ENCODE data around the gene ACVRL1.

The ACVRL1 gene

GRCh38 chr12:51904951-51905470 lies 2.3 kb upstream of the ACVRL1 start:
- Histone ChIP-seq H3K4me2 (ENCODE audit: low read length) (no peak overlapping the region), H4K5ac (ENCODE audit: low read length) (no peak overlapping the region), H2BK120ac (ENCODE audit: low read depth, low read length) (peak overlapping the region; percentile 16), H3K36me3 (ENCODE audit: control insufficient read depth, insufficient read depth, low read length) (no peaks in the 10 kb centered on the region), H2AK5ac (ENCODE audit: low read length) (no peak overlapping the region), H3K56ac (ENCODE audit: low read length) (peak overlapping the region; percentile 62), H3K79me1 (ENCODE audit: low read length) (no peaks in the 10 kb centered on the region), H2BK5ac (ENCODE audit: low read length) (no peak overlapping the region), H2BK15ac (replicated peaks; ENCODE audit: low read depth) (no peak overlapping the region), H4K8ac (ENCODE audit: low read depth, low read length) (no peak overlapping the region), H3K4me3 (ENCODE audit: low read length) (no peak overlapping the region), H3K18ac (ENCODE audit: low read length) (no peak overlapping the region), H3K23ac (ENCODE audit: low read length) (no peak overlapping the region), H3K27ac (ENCODE audit: low read depth, low read length) (no peak overlapping the region), H3K79me2 (ENCODE audit: control insufficient read depth, insufficient read depth, low read length) (no peaks in the 10 kb centered on the region), H3K9ac (ENCODE audit: low read length) (no peak overlapping the region), H3K4ac (ENCODE audit: low read depth, low read length) (no peak overlapping the region), H3K27me3 (ENCODE audit: insufficient read depth, low read length, poor library complexity) (no peaks in the 10 kb centered on the region), H3K4me1 (ENCODE audit: control insufficient read depth, low read depth, low read length) (peaks cover 13% of the 10 kb centered on the region)
- DNase-seq = no peak

DNA sequence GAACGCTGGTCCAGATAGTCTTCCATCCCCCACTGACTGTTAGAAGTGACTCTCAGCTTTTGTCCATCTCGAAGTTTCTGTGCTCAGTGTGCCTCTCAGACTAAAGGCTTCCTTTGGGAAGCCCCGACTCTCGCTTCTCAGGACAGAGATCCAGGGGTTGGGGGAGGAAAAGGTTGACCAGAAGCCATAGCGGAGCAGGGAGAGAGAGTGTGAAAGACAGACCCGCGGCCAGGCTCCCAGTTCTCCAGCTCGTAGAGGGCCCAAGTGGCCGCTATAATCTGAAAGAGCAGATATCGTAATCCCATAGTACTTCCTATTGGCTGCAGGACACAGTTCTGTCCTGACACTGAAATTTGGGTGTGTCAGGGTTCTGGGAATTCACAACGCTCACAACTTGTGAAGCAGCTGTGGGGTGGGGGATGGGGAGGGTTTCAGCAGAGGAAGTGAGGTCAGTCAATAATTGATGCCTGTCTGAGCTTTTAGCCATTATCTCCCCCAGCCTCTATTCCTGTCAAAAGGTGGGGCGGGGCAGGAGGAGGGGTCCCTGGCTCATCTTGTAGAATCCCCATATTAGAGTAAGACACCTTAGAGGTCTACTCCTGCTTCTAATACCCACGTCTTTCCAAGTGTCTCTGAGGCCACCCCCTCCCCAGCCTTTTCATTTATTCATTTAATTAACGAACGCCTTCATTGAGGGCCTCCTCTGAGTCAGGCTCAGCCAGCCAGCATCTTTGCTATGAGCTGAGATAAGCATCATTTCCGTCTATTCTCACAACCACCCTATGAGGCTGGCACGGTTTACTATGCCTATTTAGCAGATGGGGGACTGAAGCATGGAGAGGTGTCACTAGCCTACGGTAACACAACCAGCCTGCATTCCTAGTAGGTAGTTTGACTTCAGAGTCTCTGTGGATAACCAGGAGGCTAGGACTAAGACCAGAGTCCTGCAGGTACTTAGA lies 1.6 kb upstream of the ACVRL1 start:
- no peak overlapping the region for H2BK15ac ChIP-seq (replicated peaks; ENCODE audit: low read depth)
- H3K18ac ChIP-seq (ENCODE audit: low read length) = no peak overlapping the region
- no peak overlapping the region for H4K8ac ChIP-seq (ENCODE audit: low read depth, low read length)
- no peak overlapping the region for H3K27ac ChIP-seq (ENCODE audit: low read depth, low read length)
- H2BK5ac ChIP-seq (ENCODE audit: low read length) = no peak overlapping the region
- H3K4ac ChIP-seq (ENCODE audit: low read depth, low read length) = no peak overlapping the region
- no peak overlapping the region for H3K4me2 ChIP-seq (ENCODE audit: low read length)
- H2BK120ac ChIP-seq (ENCODE audit: low read depth, low read length) = no peak overlapping the region
- H3K23ac ChIP-seq (ENCODE audit: low read length) = no peak overlapping the region
- H3K36me3 ChIP-seq (ENCODE audit: control insufficient read depth, insufficient read depth, low read length) = no peaks in the 10 kb centered on the region
- WGBS (ENCODE audit: extremely low coverage, insufficient coverage, low lambda C conversion rate) = no CpG with 5 or more reads among the region's 18 CpGs
- no peak overlapping the region for H3K4me3 ChIP-seq (ENCODE audit: low read length)
- no peaks in the 10 kb centered on the region for H3K79me2 ChIP-seq (ENCODE audit: control insufficient read depth, insufficient read depth, low read length)
- H3K4me1 ChIP-seq (ENCODE audit: control insufficient read depth, low read depth, low read length) = peaks cover 13% of the 10 kb centered on the region
- peak overlapping the region; percentile 62 for H3K56ac ChIP-seq (ENCODE audit: low read length)
- peak overlapping the region; percentile 3 for H2AK5ac ChIP-seq (ENCODE audit: low read length)
- no peaks in the 10 kb centered on the region for H3K79me1 ChIP-seq (ENCODE audit: low read length)
- no peaks in the 10 kb centered on the region for H3K27me3 ChIP-seq (ENCODE audit: insufficient read depth, low read length, poor library complexity)
- H3K9ac ChIP-seq (ENCODE audit: low read length) = no peak overlapping the region
- no peak overlapping the region for H4K5ac ChIP-seq (ENCODE audit: low read length)
- peak; percentile 90 for DNase-seq

DNA sequence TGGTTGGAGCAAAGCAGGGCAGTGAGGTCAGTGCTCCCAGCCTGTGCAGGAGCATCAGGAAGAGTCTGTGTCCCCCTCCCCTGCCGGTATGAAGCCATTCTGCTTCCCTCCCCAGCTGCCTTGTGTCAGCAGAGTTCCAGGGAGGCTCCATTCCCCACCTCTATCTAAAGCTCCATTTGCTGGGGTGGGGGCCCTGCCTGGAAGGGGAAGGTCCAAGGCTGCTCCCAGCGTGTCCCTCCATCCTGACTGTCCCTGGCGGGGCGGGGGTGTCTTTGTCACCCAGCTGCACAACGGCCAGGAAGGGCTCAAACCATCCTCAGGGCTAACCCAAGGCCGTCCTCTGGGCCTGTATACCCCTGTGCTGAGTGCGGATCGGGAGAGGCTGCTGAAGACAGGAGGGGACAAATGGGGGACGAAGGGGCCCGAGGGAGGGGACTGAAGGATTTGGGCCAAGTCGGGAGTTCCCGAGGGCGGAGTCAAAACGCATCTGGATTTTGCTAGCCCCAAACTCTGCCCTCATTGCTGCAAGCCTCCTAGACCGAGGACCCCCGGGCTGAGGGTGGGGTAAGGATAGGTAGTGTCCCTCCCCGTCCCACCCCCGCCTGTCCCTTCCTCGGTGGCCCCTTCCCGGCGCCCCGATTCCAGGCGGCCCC lies 748 bp upstream of the ACVRL1 start:
- Histone ChIP-seq H3K4ac (ENCODE audit: low read depth, low read length) (peak overlapping the region; percentile 44), H3K56ac (ENCODE audit: low read length) (peak overlapping the region; percentile 60), H2AK5ac (ENCODE audit: low read length) (no peak overlapping the region), H2BK120ac (ENCODE audit: low read depth, low read length) (no peak overlapping the region), H3K4me2 (ENCODE audit: low read length) (no peak overlapping the region), H3K36me3 (ENCODE audit: control insufficient read depth, insufficient read depth, low read length) (no peaks in the 10 kb centered on the region), H2BK5ac (ENCODE audit: low read length) (no peak overlapping the region), H3K79me1 (ENCODE audit: low read length) (no peaks in the 10 kb centered on the region), H3K27ac (ENCODE audit: low read depth, low read length) (no peak overlapping the region), H3K9ac (ENCODE audit: low read length) (no peak overlapping the region), H3K4me1 (ENCODE audit: control insufficient read depth, low read depth, low read length) (peaks cover 13% of the 10 kb centered on the region), H3K23ac (ENCODE audit: low read length) (no peak overlapping the region), H3K4me3 (ENCODE audit: low read length) (no peak overlapping the region), H4K5ac (ENCODE audit: low read length) (no peak overlapping the region), H3K18ac (ENCODE audit: low read length) (peak overlapping the region; percentile 16), H2BK15ac (replicated peaks; ENCODE audit: low read depth) (no peak overlapping the region), H3K79me2 (ENCODE audit: control insufficient read depth, insufficient read depth, low read length) (no peaks in the 10 kb centered on the region), H3K27me3 (ENCODE audit: insufficient read depth, low read length, poor library complexity) (no peaks in the 10 kb centered on the region), H4K8ac (ENCODE audit: low read depth, low read length) (no peak overlapping the region)
- WGBS (ENCODE audit: extremely low coverage, insufficient coverage, low lambda C conversion rate) = no CpG with 5 or more reads among the region's 23 CpGs
- no peak for DNase-seq

GRCh38 chr12:51907856-51908425 lies 637 bp downstream of the ACVRL1 start:
- Histone ChIP-seq H3K79me2 (ENCODE audit: control insufficient read depth, insufficient read depth, low read length) (no peaks in the 10 kb centered on the region), H3K4me3 (ENCODE audit: low read length) (no peak overlapping the region), H3K36me3 (ENCODE audit: control insufficient read depth, insufficient read depth, low read length) (no peaks in the 10 kb centered on the region), H2BK120ac (ENCODE audit: low read depth, low read length) (no peak overlapping the region), H2BK5ac (ENCODE audit: low read length) (no peak overlapping the region), H3K79me1 (ENCODE audit: low read length) (no peaks in the 10 kb centered on the region), H3K4me2 (ENCODE audit: low read length) (peak overlapping the region; percentile 29), H3K27ac (ENCODE audit: low read depth, low read length) (no peak overlapping the region), H3K18ac (ENCODE audit: low read length) (no peak overlapping the region), H4K8ac (ENCODE audit: low read depth, low read length) (no peak overlapping the region), H3K56ac (ENCODE audit: low read length) (no peak overlapping the region), H2AK5ac (ENCODE audit: low read length) (no peak overlapping the region), H3K4me1 (ENCODE audit: control insufficient read depth, low read depth, low read length) (peaks cover 13% of the 10 kb centered on the region), H3K27me3 (ENCODE audit: insufficient read depth, low read length, poor library complexity) (no peaks in the 10 kb centered on the region), H2BK15ac (replicated peaks; ENCODE audit: low read depth) (no peak overlapping the region), H3K23ac (ENCODE audit: low read length) (no peak overlapping the region), H3K9ac (ENCODE audit: low read length) (peak overlapping the region; percentile 26), H3K4ac (ENCODE audit: low read depth, low read length) (no peak overlapping the region), H4K5ac (ENCODE audit: low read length) (no peak overlapping the region)
- no peak for DNase-seq
- WGBS (ENCODE audit: extremely low coverage, insufficient coverage, low lambda C conversion rate) = no CpG with 5 or more reads among the region's 7 CpGs

DNA sequence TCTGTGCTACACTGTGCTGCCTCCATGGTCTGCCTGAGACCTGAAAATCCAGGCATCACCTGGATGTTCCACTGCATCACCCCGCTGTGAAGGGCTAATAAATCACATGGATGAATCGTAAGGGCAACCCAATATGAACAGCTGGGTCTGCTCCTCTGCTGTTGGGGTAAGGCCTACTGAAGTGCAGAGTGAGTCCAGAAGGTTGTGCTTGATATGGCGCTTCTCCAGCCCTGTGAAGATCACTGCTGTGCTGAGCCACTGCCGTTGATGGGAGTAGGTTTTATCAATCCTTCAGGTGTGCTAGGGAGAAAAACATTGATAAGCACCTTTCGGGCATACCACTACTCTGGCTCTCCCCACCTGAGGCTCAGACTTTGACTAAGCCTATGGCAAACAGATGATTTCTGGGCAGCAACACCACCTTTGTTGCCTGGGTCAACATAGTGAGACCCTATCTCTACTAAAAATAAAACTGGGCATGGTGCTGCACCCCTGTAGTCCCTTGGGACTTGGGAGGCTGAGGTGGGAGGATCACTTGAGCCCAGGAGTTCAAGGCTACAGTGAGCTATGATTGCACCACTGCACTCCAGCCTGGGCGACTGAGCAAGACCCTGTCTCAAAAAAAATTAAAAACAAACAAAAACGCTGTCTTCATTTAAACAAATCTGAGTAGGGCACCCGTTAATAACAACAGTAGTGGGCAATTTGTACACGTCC lies 1.7 kb downstream of the ACVRL1 start:
- no peak for DNase-seq
- Histone ChIP-seq H2BK5ac (ENCODE audit: low read length) (no peak overlapping the region), H4K8ac (ENCODE audit: low read depth, low read length) (no peak overlapping the region), H3K79me1 (ENCODE audit: low read length) (no peaks in the 10 kb centered on the region), H3K79me2 (ENCODE audit: control insufficient read depth, insufficient read depth, low read length) (no peaks in the 10 kb centered on the region), H3K4ac (ENCODE audit: low read depth, low read length) (no peak overlapping the region), H3K27ac (ENCODE audit: low read depth, low read length) (no peak overlapping the region), H2BK120ac (ENCODE audit: low read depth, low read length) (no peak overlapping the region), H2AK5ac (ENCODE audit: low read length) (no peak overlapping the region), H3K4me3 (ENCODE audit: low read length) (no peak overlapping the region), H3K36me3 (ENCODE audit: control insufficient read depth, insufficient read depth, low read length) (no peaks in the 10 kb centered on the region), H3K18ac (ENCODE audit: low read length) (no peak overlapping the region), H3K4me2 (ENCODE audit: low read length) (no peak overlapping the region), H2BK15ac (replicated peaks; ENCODE audit: low read depth) (no peak overlapping the region), H3K23ac (ENCODE audit: low read length) (no peak overlapping the region), H3K27me3 (ENCODE audit: insufficient read depth, low read length, poor library complexity) (no peaks in the 10 kb centered on the region), H3K56ac (ENCODE audit: low read length) (no peak overlapping the region), H4K5ac (ENCODE audit: low read length) (no peak overlapping the region), H3K4me1 (ENCODE audit: control insufficient read depth, low read depth, low read length) (peaks cover 13% of the 10 kb centered on the region), H3K9ac (ENCODE audit: low read length) (no peak overlapping the region)
- WGBS (ENCODE audit: extremely low coverage, insufficient coverage, low lambda C conversion rate) = no CpG with 5 or more reads among the region's 9 CpGs

Data from mesendoderm (in vitro differentiated cells).